Measurements from ENCODE around the gene TRAF1. TPM values are rescaled to one million over a fixed set of nuclear protein-coding genes. Genes with fewer than 3 reads are reported as not detected.

TRAF1 gene
- total RNA-seq, 1 donor from 2014 or later, result 8.0 TPM

DNA sequence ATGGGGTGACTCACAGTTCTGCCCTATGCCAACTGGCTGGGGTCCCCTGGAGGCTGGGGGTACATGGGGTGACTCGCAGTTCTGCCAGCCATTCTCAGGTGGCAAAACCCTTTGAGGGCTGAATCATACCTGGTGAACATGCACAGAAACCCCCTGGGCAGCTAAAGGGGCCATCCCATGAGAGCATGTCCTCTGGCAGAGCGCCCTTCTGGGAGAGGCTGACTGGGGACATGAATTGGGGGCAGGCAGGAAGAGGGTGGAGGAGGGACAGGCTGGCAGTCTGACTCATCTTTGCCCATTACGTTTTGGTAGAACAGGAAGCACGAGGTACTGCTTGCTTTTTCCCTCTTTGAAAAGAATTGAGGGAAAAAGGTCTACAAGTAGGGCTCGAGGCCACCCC lies 16.7 kb downstream of the TRAF1 start:
- H3K27ac Mint-ChIP-seq, result no peak overlapping the region
- H3K36me3 Mint-ChIP-seq, result peaks cover 2% of the 10 kb centered on the region
- no peaks in the 10 kb centered on the region for H3K27me3 Mint-ChIP-seq (ENCODE audit: low read depth)
- no peak for DNase-seq (ENCODE audit: low spot score in 2 of 2, unreplicated experiment in 2 of 2)
- TF ChIP-seq, protein P1, sequence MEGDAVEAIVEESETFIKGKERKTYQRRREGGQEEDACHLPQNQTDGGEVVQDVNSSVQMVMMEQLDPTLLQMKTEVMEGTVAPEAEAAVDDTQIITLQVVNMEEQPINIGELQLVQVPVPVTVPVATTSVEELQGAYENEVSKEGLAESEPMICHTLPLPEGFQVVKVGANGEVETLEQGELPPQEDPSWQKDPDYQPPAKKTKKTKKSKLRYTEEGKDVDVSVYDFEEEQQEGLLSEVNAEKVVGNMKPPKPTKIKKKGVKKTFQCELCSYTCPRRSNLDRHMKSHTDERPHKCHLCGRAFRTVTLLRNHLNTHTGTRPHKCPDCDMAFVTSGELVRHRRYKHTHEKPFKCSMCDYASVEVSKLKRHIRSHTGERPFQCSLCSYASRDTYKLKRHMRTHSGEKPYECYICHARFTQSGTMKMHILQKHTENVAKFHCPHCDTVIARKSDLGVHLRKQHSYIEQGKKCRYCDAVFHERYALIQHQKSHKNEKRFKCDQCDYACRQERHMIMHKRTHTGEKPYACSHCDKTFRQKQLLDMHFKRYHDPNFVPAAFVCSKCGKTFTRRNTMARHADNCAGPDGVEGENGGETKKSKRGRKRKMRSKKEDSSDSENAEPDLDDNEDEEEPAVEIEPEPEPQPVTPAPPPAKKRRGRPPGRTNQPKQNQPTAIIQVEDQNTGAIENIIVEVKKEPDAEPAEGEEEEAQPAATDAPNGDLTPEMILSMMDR (IDR thresholded peaks at IDR 0.05; ENCODE audit: unreplicated experiment), result no peak
- H3K4me3 Mint-ChIP-seq, result no peak overlapping the region
- no peaks in the 10 kb centered on the region for H3K9me3 Mint-ChIP-seq
- H3K4me1 Mint-ChIP-seq, result no peaks in the 10 kb centered on the region

DNA sequence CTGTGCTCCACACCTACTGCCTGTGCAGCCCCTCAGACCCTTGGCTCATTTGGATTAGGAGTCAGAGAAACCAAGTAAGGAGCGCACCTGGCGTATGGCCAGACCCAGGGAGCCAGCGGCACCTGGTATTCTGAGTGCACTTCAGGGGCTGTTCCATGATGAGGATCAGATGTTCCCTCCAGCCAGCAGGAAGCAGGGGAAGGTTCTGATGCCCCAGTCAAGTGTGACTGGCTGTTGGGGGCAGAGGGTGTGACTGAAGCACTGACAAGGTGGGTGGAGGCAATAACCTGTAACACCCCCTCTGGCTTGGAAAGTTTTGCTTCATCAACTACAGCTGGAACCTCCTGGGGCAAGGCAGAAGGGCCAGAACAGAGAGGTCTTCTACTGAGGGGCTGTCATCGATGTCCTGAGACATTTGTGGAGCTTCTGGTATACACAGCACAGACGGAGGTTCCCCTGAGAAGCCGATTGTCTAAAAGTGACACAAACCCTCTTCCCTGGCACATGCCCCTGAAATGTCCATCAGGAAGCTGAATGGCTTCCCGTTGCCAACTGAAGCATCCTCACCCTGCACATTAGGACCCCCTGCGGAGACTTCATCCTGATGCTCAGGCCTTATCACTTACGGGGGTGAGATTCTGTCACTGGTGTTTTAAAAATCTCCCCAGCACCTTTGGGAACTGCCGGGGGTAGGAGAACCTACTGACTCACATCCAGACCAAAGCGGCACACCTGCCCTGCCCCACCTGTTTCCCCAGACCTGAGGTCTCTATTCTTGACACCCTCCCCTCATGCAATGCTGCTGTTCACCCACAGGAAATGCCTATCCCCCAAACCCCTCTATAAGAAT lies 21.1 kb downstream of the TRAF1 start:
- H3K27ac Mint-ChIP-seq, result no peak overlapping the region
- no peak for DNase-seq (ENCODE audit: low spot score in 2 of 2, unreplicated experiment in 2 of 2)
- H3K27me3 Mint-ChIP-seq (ENCODE audit: low read depth), result no peaks in the 10 kb centered on the region
- H3K4me1 Mint-ChIP-seq, result no peaks in the 10 kb centered on the region
- H3K36me3 Mint-ChIP-seq, result no peaks in the 10 kb centered on the region
- TF ChIP-seq, protein P1 (IDR thresholded peaks at IDR 0.05; ENCODE audit: unreplicated experiment), result no peak
- H3K9me3 Mint-ChIP-seq, result no peaks in the 10 kb centered on the region
- no peak overlapping the region for H3K4me3 Mint-ChIP-seq

DNA sequence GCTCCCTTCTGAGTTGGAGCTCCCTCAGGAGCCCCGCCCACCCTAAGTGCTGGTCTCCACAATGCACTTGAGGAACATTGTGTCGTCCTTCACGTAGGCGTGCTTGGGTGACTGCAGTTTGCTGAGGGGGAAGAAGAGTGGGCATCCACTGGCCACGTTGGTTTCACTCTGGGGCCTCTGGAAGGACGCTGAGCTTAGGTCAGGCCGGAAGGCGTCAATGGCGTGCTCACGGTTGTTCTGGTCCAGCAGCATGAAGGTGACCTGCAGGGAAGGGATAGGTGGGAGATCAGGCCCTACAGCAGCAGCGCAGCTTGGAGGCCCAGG lies 21.7 kb downstream of the TRAF1 start:
- Mint-ChIP-seq H3K27me3 (ENCODE audit: low read depth) (no peaks in the 10 kb centered on the region), H3K27ac (no peak overlapping the region), H3K4me1 (no peaks in the 10 kb centered on the region), H3K9me3 (no peaks in the 10 kb centered on the region), H3K36me3 (no peaks in the 10 kb centered on the region), H3K4me3 (no peak overlapping the region)
- TF ChIP-seq, protein P1 (IDR thresholded peaks at IDR 0.05; ENCODE audit: unreplicated experiment), result no peak
- DNase-seq (ENCODE audit: low spot score in 2 of 2, unreplicated experiment in 2 of 2), result no peak

DNA sequence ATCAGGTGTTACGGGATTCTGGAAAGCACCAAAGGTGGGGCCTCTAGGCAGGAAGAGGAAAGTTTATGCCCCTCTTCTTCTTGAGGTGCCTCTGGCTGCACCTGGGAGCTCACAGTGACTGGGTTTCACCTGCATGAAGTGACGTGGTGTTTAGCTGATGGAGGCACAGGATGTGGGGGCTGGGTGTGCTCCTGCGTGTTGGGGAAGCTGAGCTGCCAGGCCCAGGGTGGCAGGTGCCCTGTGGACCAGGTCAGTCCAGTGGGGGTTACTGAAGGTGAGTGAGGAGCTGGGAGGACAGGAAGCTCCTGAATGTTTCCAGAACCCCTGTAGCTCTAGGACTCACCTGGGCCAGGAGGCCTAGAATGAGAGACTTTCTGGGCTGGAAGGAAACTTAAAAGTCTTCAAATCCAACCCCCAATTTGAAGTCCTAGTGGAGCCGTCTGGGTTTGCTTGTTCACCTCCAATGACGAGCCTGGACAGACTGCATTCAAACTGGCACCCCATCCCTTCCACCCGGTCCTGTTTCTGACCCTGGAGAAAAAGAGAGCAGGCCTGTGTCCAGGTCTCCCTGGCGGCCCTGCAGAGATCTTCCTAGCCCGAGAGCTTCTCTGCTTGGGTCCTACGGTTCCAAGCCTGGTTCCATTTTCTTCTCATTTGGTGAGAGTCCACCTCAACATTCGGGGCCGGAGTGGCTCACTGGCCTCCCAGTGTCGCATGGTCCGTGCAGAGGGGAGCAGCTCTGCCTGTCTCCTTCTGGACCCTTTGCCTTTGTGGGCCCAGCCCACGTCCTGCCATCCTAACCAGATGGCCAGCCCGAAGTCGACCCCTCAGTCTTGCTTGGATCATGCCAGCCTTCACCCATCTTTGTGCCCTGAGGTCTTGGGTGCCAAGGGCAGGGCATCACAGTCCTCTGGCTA lies 22.3 kb downstream of the TRAF1 start:
- Mint-ChIP-seq H3K4me3 (no peak overlapping the region), H3K4me1 (no peaks in the 10 kb centered on the region), H3K9me3 (no peaks in the 10 kb centered on the region), H3K36me3 (no peaks in the 10 kb centered on the region), H3K27ac (no peak overlapping the region), H3K27me3 (ENCODE audit: low read depth) (no peaks in the 10 kb centered on the region)
- DNase-seq (ENCODE audit: low spot score in 2 of 2, unreplicated experiment in 2 of 2), result no peak
- TF ChIP-seq, protein P1 (IDR thresholded peaks at IDR 0.05; ENCODE audit: unreplicated experiment), result no peak

DNA sequence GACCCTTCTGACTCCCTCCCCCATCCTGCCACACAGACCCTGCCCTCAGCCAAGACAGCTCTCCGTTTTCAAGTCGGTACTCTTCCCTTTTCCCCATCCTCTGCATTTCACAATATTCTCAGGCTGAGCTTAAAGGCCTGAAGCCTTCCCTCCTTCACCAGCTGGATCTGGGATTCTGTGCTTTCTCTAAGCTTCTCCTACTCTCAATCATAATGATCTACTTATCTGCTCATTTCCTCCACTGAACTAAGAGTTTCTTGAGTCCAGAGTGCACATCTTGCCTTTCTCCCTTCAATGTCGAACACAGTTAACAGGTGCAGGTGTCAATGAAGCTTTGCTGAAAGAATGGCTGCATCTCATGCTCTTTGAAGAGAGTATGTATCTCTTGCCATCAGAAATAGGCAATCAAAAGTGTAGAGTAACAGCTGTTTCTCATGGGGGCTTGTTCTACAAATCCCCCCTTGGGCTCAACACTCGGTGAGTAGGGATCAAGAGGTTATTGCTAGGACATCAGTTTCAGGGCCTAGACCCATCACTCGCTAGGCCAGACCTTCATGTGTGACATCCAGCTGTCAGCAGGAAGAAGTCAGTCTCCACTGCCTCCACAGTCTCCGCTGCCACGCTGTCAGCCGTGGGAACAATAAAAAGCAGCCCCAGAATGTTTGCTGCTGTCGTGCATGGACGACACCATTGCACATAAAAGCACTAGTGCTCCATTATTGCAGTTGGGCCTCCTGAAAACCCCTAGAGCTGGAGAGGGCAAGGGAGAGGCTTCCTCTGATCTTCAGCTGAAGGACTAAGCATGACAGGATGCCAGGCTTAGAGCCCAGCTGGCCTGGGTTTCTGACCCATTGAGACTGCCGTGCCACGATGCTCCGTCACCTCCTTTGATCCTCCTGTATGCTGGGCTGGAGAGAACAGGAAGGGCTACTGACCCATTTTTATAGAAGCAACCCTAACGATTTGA lies 23.7 kb downstream of the TRAF1 start:
- Mint-ChIP-seq H3K4me1 (no peaks in the 10 kb centered on the region), H3K27me3 (ENCODE audit: low read depth) (no peaks in the 10 kb centered on the region), H3K36me3 (no peaks in the 10 kb centered on the region), H3K9me3 (no peaks in the 10 kb centered on the region), H3K27ac (no peak overlapping the region), H3K4me3 (no peak overlapping the region)
- TF ChIP-seq, protein P1 (IDR thresholded peaks at IDR 0.05; ENCODE audit: unreplicated experiment), result no peak
- no peak for DNase-seq (ENCODE audit: low spot score in 2 of 2, unreplicated experiment in 2 of 2)
